Fibroblast of gingiva (primary cell): ENCODE results near the gene LNPEP.

Experiments
- DNase-seq: peaks from one replicate; pipeline ENCODE4 v3.0.0-alpha.2; 2011; ENCODE audit warnings: low read depth

Gene LNPEP

DNA sequence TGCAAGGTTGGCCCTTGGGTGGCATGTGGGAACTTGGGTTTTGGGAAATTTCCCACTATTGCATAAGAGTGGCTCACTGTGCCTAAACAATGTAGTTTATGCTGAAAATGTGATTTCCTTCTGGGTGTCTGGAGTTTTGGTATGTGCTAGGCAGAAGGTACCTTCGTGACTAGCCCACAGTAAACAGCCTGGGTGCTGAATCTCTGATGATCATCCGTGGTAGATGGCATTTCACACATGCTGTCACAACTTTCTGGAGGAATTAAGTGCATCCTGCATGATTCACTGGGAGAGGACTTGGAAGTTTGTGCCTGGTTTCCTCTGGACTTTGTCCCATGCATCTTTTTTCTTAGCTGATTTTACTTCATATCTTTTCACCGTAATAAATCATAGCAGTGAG is 64.5 kb downstream of the LNPEP start:
- no peak for DNase-seq

DNA sequence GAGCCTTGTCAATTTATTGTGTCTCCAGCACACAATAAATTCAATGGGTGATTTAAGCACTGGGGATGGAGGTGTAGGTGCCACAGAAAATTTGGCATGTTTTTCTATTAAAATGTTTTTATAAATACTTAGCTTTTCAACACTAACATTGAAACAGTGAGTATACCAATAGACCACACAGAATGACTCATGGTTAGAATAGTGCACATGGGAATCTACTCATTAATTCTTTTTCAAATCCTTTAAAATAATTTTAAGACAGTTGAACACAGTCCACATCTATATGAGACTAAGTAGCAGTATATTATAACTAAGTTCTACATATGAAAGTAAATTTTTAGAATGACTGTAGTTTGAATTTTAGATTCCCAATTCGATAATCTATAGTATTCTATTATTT is 67.1 kb downstream of the LNPEP start:
- DNase-seq = no peak

DNA sequence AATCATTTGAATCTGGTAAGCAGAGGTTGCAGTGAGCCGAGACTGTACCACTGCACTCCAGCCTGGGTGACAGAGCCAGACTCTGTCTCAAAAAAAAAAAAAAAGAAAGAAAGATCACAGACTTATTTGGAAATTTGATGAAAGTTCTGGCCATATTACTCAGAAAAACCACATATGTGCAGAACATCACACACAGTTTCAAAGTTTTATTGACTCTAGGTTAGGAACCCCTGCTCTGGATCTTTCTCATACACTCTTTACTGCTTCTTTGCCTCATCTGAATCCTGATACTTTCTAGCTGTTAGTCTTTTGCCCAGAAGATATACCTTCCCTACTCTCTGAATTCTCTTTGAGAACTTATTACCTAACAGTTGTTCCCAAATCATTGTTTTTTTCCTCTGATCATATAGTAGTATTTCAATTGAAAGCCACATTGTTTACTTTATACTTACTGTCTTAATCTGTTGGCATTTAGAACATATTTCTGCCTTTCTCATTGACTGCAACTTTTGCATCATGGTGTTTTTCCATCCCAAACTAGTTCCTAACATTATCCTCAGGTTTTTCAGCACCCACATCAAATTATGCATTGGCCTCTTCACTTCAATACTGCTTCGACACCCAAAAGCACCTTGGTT is 68.7 kb downstream of the LNPEP start:
- peak; percentile 12 for DNase-seq

DNA sequence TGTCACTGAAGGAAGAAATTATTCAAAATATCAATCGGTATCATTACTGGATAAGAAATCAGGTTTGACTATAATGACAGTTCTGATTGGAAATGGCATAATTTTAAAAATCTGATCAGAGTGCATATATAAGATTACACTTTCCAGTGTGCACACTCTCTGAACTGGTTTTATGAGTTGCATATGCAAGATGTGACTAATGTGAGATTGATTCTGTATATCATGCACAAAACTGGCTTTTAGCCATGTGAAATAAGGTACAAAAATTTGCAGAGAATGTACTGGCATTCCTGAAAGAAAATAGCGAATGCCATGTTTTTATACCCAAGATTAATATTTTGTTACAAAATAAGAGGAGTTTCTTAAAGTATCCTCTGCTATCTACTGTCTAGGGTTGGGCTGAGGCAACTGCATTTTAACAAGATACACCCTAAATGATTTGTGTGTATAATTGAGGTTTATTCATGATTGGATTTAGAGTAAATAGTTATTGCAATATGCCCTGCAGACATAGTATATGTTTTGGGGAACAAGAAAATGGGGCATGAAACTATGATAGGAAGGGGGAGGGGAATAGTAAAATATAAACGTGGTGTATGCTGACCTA is 70.7 kb downstream of the LNPEP start:
- DNase-seq = peak; percentile 24

DNA sequence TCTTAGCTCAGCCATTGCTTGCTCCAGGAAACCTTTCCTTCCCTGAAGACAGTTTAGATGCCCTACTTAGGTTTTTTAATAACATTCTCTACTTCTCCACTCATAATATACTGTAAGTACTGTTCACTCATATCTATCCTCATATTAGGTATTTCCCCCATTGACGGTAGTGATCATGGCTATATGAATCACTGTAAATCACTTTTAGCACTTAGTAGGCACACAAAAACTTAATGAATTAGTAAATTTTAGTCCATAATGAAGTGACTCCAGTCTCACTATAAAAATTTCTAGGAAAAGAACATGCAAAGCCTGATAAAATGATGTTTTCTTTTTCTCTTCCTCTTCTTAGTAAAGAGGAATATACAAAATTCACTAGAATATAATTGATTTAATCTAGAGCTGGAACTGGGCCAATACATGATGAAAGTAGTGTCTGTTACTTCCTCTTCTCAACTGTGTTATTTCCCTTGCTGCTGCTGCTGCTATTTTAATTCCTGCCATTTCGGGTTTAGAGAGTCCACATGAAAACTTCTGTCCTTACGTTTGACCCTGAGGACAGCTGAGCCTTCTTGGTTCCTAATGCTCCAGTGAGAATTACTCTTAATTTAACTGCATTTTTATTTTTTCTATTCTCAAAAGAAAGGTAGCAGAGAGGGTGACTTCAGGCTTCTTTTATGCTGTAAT is 73.5 kb downstream of the LNPEP start:
- peak; percentile 3 for DNase-seq

DNA sequence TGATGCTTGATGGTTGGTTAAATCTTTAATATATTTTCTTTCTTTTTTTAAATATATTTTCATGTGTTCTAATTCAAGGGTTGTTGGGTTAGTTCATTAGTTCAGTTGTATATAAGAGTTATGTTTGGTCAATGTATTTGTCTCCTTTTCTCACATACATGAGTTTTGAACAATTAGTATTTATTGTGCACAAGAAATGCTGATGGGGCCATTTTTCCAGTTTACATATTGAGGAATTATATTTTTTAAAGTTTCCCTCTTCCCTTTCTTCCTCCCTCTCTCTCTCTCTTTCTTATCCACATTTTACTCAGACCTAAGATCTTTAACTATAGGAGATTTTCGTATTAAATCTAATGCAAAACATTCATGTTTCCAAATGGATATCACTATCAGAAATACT is 74.0 kb downstream of the LNPEP start:
- DNase-seq = no peak

DNA sequence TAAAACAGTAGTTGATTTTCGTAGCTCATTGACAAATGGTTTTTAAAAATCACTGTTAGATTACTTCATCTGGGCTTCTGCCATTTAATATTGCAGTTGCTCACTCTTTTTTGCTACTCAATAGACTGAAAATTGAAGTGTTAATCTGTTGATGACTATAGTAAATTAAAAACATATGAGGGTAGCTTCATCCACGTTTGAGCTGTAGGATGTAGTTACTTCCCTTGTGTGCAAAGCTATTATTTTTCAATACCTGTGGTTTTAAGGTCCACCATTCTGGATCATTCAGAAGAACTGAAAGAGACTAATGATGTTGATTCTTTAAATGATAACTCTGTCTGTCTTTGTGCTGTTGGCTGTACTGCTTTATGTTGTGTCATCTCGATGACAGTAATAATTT is 74.7 kb downstream of the LNPEP start:
- no peak for DNase-seq

DNA sequence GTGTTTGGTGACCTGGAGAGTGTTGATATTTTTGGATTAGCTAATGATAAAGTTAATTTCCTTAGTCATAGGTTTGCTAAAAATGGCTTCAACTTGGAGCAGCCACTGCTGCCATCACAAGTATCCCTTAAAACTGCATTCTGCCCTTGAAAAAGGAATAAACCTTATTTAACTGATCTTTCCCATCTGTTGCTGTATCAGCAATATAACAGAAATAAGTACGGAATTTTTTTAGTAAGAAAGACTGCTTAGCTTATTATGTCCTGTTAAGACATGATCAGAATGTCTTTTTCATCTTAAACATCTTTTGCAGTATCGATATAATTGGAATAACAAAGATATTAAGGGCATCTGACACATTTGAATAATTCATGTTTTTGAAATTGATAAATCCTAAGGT is 75.7 kb downstream of the LNPEP start:
- DNase-seq = no peak

DNA sequence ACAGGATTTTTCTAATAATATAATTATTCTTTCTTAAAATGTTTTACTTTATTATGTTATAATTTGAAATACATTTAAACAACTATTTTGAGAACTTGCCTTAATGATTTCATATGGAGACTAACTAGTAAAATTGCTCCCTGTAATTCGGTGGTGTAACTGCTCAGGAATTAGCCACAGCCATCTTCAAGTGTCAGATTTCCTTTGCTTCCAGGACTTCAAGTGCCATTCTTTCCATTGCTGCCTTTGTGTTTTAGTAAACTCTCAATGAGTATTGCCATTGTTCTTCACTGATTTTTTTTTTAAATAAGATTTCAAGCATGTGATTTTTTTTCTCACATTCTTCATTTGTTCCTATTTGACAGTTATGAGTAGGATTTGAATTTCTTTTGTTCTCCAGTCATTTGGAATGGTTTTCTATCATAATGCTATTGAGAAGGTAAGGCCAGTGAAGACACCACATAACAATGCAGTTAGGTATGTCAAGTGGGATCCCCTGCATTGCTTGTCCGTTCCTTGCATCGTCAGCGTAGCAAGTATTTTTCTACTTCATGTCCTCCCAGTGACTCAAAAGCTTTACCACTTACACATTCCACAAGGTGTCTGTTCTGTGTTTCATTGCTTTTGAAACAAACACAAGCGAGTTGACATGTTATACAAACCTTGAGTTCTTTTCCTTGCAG is 83.7 kb downstream of the LNPEP start:
- DNase-seq = peak; percentile 29

DNA sequence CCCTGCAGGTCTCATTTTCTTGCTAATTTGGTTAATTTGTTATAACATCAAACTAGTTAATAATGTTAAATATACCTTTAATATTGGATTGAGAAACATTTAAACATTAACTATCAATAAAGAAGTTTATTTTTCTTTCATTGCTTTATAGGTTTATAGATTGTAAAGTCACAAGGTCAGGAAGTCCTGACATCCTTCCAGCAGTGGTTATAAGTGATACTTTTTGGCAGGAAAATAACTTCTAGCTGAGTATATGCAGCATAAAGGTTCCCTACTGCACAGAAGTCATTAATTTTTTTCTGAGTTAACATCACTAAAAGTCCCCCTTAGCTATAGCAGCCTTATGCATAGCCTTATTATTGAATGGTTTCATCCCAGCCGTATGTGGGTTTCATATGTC is 85.5 kb downstream of the LNPEP start:
- no peak for DNase-seq

DNA sequence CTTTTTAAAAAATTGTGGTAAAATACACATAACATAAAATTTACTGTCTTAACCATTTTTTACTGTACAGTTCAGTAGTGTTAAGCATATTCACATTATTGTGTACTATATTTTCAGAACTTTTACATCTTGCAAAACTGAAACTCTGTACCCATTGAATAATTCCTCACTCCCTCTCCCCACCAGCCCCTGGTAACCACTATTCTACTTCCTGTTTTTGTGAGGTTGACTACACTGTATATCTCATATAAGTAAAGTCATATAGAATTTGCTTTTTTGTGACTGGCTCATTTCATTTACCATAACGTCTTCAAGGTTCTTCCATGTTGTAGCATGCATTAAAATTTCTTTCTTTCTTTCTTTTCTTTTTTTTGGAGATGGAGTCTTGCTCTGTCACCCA is 87.0 kb downstream of the LNPEP start:
- DNase-seq = no peak

DNA sequence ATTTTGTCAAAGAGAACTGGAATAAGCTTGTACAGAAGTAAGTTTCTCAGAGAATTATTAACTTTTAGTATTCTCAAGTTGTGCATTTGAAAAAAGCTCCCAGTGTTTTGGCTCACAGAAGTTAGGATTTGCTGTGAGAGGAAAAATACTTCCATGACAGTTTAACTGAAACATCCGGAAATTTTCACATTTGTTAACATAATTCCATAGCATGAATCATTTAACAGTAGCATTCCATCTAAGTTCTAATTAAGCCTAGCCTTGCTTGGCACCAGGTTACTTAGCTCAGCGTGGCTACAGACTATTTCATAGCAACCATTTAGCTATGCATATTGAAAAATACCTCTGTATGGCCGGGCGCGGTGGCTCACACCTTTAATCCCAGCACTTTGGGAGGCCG is 90.8 kb downstream of the LNPEP start:
- DNase-seq = no peak

DNA sequence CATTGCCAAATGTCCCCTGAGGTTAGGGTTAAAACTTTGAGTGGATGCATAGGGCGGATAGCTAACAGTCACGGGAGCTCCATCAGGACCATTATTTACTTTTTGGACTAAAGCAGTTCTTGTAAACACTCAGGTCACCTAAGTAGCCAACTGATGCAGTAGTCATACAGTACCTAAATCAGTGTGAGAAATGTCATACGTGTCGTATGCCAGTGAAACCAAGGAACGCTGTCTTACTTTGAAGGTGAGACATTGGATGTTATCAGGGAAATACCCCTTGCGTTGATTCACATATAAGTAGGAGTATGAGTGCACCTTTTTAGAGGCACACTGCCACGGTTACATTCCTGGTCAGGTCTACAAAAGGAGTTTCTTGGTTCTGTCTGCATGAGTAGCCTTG is 101.9 kb downstream of the LNPEP start:
- no peak for DNase-seq

DNA sequence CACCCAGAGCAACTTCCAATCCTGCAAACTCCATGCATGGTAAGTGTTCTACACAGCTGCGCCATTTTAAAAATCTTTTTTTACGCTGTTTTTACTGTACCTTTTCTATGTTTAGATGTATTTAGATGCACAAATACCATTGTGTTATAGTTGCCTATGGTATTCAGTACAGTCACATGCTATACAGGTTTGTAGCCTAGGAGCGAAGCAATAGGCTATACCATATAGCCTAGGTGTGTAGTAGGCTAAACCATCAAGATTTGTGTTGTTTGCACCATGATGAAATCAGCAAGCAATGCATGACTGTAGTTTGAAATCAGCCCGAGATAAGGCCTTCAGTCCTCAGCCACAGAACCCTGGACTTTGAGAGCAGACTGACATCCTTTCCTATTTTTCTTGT is 105.4 kb downstream of the LNPEP start:
- no peak for DNase-seq

DNA sequence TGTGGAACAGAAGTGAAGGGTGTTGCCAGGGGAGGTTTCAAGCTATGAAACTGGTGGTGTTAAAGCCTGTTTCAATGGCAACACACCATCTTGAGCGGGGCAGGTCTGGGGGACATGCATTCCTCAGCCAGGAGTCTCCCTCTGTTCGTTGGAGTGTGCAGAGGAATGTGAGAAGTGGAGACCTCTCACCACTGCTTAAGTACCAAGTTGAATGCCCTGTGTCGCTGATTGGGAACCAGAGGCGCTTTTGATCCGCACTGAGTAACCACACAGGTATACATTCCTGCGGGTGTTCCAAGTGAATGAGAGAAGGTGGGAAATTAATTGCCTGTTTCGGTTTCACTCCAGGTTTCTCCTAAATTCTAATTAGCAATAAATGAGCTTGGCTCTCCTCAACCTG is 107.1 kb downstream of the LNPEP start:
- no peak for DNase-seq

DNA sequence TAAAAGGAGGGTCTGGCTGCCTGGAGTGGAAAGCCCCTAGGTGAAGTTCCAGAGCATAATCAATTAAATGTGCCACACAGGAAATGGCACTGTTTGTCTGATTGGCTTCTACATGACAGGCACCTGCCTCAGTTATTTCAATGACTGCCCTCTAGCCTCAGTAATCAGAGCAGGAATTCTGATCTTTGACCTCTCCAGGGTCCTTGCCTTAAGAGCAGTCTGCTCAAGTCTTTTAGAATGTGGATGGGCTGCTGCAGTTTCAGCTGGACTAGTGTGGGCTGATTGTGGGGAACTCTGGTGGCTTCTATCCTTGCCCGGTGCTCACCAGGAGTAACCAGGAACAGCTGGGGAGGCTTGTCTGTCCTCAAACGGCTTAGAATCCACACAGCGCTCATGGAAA is 107.6 kb downstream of the LNPEP start:
- no peak for DNase-seq

DNA sequence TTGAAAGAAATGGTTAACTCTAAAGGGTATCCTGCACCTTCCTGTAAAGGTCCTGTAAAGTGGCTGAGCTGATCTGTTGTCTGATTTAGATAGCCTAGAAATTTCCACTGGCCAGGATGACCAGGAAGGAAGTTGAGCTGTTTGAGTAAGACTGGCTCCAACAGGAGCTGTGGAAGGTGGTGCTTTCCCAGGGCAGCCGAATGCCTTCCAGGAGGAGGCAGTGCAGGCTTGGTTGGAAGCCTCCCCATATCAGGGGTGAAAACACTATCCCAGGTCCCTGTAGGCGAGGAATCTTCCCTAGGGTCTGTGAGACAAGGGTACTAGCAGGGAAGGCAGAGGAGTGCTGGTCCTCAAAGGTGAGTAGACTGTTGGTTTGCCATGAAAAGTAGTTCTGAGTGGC is 108.2 kb downstream of the LNPEP start:
- DNase-seq = no peak

DNA sequence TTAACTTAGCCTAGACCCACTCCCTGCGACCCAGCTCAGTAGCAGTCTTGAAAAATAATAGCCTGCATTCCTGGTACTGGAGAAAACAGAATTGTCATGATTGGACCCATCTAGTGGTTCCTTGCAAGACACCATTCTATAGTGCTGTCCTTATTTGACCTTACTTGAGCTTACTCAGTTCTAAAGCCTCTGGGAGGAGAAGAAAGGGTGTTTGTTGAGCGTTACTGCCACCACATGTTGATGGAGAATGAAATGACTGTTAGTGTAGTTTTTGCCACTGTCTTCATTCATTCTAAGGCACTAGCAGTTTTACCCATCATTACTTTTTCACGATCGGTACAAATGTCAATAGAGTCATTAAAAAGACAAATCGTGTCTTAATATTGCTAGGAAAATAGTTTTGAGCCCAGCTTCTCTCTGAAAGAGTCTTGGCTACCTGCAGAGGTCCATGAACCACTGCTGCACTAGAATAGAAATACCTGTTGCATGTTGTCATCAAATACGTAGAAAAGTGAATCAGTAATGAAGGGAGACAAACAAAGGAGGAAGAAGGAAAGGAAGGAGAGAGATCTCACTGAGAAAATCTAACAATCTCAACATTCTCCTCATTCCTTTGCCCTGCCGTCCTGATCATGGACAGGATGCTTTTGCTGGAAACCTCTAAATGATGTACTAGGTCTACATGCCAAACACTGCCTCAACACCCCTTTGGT is 110.5 kb downstream of the LNPEP start:
- peak; percentile 15 for DNase-seq

DNA sequence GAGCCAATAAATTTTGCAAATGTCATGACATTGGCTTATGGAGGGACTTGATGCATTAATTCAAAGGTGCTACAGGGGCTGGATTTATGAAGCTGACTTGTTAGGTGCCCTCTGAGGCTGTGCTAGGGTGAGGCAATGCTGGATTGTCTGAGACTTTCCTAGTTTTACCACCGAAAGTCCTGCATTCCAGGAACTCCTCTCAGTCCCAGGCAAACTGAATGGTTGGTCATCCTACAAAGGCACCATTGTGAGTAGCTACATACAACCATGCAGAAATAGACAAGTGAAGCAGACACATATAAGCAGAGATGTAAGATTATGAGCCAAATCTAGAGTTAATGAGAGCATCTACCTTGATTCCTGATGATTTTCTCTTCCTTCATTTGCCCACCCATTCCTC is 111.2 kb downstream of the LNPEP start:
- no peak for DNase-seq

DNA sequence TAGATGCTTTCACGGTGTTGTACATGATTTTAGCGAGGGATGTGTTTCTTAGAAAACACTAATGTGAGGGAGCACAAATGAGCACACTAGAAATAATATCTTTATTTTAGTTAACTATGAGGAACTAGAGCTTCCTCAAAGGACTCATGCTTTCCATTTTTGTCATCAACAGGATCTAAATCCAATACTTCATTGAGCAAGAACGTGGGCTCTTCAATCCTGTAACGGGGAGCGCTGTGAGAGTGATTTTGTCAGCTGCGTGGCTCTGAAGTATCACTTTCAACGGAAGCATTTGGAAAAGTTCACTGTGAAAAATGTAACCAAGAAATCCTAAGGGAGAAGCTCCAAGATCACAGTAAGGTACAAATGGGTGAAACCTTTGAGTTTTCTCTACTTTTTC is 113.3 kb downstream of the LNPEP start:
- DNase-seq = no peak

DNA sequence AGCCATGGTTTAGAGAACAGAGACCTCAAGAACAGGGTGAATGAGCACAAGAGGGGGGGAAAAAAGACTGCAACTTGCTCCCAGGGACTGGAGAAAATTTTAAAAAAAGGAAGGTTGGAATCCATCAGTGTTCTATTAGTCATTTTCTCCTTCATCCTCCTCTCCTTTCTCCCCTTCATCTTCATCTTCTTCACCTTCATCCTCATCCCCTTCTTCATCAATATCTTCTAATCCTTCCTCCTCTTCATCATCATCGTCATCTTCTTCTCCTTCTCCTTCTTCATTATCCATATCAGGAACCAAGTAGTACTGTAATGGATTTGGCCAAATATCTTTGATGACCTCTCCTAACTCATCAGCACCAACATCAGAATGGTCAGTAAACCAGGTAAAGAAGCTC is 120.4 kb downstream of the LNPEP start:
- DNase-seq = no peak

DNA sequence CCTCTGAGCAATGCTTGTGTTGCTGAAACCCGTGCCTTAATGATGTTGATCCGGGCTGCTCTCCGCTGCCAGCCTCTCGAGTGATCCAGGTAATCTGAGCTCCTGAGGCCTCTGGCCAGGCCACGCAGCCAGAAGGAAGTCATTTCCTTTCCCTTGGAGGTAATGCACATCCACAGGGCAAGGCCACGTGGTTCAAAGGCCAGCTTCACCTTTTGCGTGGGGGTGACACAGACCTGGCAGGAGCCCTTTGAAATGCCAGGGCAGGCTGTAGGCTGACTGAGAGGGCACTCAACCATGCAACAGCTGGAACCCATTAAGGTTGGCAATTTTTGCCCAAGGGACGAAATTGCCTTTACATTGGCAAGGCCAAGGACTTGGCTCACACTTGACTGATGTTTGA is 126.2 kb downstream of the LNPEP start:
- no peak for DNase-seq

DNA sequence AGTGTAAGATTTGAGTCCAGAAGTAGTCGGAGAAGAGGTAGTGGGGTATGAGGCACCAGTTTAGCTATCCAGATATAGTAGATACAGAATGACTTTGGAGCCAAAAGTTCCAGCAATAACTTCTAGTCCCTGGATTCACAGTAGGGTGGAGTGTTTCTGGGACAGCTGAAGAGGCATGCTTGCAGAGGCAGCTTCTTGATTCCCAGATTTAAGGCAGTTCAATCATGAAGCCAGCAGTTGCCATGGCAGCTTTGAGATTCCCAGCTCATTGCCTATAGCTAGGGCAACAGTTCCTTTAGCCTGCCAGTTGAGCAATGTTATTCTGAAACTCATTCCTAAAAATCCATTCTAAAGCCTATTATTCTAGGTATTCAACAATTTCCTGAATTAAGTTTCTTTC is 127.4 kb downstream of the LNPEP start:
- DNase-seq = no peak
